Measurements from ENCODE around the gene KSR2.
"Not testable (repeated sequence)": the region's sequence is repeated elsewhere in the genome, so short reads cannot be mapped to it uniquely, and the experiment has no call there.

KSR2 gene

DNA sequence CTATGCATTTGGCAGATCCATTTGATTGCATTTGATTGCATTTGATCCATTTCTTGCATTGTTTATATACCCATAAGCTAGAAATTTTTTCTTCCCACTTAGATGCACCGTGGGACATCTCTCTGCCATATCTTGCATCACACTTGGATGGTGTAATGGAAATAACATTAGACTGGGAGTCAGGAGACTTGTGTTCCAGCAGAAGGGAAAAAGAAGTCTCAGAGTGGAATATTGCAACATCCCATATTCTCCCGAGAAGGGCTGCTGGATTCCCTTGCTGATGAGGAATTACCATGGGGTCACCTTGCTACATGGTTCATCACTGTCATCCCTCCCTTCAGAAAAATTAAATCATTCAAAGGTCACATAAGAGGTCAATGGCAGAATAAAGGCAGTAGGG is 78.1 kb downstream of the KSR2 start:
- no peak for DNase-seq (ENCODE audit: low read depth)

DNA sequence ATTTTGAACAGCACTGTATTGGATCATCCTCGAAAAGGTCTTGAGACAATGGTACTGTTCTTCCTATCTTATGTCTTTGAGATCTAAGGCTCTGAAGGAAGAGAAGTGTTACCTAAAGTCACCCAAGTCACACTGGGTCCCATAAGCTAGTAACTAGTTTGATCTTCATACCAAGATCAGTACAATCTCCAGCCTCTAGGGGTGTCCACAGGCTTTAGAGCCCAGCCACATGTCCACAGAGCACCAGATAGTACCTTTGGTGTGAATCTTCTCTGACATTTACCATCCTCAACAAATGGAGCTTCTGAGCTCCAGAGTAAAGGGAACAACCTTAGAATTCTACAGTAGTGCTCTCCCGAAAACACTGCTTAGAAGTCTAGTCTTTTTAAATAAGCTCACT is 78.7 kb downstream of the KSR2 start:
- no peak for DNase-seq (ENCODE audit: low read depth)

DNA sequence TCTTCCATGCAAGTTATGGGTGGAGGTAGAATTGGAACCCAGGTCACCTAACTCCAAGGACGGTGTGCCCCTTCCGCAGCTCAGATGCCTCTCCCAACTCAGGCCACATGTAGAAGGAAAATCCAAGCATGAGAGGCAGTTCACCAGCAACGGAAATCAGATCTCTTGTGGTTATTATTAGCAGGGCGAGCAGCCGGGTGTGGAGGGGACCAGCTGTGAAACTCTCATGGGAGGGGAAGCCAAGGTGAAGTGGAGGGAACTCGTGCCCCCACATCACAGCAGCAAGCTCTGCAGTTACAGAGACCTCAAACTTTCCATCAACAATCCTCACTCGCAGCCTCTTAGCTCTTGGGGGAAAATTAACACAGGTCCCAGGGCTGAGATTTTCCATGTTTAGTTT is 79.7 kb downstream of the KSR2 start:
- DNase-seq (ENCODE audit: low read depth): no peak

DNA sequence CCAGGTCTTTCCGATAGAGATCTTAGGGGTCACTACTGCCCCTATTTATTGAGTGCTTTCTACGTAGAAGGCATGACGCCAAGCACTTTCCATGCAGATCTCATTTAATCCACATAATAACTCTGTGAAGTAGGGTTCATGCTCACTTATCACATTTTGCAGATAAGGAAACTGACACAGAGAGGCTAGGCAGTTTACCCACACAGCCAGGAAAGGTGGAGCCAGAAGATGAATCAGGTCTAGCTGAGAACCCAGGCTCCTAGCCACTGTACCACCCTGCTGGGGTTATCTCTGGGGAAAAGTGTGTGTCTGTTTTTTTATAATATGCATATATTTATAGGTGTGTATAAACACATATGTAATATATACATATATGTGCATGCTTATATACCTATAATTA is 83.6 kb downstream of the KSR2 start:
- no peak for DNase-seq (ENCODE audit: low read depth)

DNA sequence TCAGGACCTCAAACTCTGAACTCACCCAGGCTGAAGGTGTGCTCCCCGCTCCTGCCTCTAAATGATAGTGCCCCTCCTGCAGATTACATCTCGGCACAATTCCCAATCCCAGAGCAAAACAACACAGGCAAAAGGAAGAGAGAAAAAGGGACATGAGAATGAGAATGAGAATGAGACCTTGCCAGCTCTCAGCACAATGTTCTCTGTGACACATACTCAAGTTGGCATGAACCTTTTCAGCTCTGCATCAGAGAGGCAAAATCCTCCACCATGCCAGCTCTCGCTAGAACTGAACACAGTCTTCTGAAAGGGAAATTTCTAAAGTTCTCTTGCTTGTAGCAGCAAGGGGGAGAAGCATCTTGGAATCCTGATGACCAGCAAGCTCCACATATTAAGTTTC is 84.6 kb downstream of the KSR2 start:
- no peak for DNase-seq (ENCODE audit: low read depth)

DNA sequence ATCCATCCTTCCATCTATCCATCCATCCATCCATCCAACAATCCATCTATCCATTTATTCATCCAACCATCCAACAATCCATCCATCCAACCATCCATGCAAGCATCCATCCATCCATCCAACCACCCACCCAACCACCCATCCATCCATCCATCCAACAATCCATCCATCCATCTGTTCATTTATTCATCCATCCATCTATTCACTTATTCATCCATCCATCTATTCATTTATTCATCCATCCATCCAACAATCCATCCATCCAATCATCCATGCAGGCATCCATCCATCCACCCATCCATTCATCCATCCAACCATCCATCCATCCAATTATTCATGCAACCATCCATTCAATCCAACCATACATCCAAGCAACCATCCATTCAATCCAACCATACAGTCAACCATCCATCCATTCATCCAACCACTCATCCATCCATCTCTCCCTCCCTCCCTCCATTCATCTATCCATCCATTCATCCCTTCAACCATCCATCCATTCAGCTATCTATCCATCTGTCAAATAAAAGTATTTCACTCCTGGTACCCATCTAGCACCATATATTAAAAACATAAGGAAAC is 86.1 kb downstream of the KSR2 start:
- no peak for DNase-seq (ENCODE audit: low read depth)

DNA sequence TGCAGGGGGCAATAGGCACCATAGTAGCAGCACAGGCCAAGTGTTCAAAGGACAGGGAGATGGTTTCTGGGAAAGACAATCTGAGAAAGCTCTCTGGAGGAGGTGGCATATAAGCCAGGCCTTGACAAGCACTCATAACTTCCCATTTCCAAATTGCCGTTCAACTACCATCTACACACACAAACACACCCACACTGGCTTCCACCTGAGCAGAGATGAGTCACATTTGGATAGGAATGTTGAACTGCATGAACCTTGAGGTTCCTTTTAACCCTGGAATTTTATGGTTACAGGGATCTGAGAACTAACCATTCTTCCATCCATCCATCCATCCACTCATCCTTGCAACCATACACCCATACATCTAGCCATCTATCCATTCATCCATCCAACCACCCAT is 86.6 kb downstream of the KSR2 start:
- DNase-seq (ENCODE audit: low read depth): no peak

DNA sequence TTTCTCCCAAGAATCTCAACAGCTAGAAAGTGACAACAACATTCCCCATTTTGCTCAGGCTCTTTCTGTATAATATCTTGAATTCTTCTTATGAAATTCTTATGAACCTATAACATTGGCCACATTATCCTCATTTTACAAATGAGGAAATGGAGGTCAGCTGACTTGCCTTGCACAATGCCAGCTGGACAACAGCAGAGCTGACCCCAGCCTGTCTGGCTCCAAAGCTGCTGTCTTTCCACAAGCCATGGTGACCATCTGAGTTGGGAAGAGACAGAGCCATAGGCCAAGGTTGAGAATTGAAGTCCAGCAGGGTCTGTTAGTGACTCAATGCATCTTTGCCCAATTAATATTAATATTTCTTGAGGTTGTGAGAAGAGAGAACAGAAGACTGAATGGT is 87.3 kb downstream of the KSR2 start:
- DNase-seq (ENCODE audit: low read depth): no peak

DNA sequence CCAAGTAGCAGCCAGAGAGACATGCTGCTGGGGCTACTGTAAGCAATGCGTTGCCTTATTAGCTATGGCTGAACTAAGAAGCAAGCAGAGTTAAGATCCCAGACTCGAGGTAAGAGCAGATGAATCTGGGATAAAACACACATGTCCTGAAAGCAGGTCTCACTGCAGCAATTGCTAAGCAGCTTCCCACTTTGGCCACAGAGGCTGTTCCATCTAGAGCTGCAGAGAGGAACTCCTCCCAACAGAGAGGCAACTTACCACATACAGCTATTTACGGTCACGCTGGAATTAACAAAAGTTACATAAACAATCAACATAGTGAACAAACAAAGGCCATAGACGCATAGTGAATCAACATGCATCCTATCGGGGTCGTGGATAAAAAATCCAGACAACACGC is 90.2 kb downstream of the KSR2 start:
- DNase-seq (ENCODE audit: low read depth): no peak

DNA sequence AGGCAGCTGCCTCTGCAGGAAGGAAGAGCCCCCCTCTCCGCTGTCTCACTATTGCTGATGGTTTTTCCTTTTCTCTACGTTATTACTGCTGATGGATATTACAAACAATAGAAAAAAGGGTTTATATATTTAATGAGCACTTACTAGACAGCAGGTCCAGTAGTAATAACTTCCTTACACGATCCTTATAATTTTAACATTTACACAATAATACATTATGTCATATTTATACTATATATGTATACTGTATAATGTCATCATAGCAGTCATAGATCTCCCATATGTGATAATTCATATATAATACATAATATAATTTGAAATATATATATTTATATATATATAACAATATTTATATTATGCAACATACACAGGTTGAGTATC is 92.4 kb downstream of the KSR2 start:
- DNase-seq (ENCODE audit: low read depth): no peak

DNA sequence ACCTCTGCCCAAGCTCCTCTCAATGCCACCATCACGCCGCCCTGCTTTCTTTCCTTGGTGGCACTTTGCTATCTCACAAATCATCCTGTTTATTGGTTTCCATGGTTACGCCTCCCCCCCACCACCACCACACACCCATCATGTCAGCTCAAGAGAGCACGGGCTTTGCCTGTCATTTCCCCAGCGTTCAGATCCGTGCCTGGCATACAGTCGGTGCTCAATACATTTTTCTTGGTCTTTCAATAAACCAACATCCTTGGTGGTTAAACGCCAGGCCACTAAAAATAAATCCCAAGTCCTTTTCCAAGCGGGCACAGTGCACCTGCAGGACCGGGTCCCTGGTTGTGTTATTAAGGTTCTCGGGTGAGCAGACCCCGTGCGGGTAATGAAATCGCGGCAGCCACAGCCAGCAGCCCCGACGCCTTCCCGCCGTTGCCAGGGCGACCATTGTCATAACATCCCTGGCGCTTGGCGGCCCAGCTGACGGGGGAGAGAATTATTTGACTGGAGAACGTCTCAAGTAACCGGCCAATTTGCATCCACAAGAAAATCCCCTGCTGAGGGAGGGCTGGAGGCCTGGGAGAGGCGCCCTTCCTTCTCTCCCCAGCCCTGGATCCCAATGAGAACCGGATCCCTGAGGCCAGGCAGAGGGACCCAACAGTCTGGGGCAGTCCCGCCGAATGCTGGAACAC is 92.9 kb downstream of the KSR2 start:
- DNase-seq (ENCODE audit: low read depth): no peak

DNA sequence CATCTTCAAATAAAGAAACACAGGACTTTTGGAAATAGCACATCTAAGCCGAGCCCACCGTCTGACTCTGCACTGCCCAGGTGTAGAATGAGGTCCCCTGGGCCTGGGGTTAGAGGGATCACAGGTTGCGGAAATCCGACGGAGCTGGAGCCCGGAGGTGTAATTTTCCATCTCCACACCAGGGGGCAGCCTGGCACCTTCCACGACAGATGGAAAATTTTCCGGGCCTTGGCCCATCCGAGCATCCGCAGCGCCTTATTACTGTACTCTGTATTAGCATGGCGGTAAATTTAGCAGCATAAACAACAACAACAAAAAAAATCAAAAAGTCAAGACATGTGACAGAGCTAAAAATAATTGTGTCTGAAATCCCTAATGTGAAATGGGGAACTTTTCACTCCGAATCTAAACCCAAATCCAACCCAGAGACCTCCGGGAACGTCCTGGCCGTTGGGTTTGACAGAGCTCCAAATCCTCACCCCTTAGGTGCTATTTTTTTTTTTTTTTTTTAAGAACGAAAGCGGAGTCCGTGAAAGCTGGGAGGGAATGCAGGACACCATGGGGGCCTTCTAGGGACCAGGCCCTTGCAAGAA is 93.9 kb downstream of the KSR2 start:
- no peak for DNase-seq (ENCODE audit: low read depth)

DNA sequence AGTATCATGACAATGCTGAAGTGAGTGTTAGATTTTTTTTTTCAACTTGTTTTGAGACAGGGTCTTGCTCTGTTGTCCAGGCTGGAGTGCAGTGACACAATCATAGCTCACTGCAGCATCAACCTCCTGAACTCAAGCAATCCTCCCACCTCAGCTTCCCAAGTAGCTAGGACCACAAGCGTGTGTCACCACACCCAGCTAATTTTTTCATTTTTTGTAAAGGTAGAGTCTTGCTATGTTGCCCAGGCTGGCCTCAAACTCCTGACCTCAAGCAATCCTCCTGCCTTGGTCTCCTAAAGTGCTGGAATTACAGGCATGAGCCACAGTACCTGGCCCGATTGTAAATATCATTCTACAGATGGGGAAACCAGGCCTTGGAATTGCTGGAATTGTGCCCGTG is 94.6 kb downstream of the KSR2 start:
- not testable (repeated sequence) for DNase-seq (ENCODE audit: low read depth)

DNA sequence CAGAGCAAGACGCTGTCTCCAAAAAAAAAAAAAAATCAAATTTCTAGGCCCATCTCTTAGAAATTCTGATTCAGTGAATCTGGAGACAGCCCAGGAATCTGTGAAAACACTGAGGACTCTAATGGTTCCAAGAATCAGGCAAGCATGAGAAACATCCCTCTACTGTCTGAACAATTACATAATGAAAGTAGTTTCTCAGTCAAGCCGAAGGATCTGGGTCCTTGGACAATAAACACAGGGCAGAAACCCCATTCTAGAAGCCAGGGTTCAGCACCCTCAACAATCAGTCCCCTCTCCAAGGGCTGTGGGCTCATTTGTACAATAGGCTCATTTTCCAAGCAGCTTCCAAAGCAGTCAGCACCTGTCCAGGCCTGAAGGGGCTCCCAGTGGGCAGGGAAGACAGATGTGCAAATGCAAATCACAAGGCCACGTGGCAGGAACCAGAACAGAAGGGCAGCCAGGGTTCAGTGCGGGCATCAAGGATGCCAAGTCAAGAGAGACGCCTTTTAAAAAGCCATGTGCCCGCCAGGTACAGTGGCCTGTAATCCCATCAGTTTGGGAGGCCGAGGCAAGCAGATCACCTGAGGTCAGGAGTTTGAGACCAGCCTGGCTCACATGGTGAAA is 96.1 kb downstream of the KSR2 start:
- DNase-seq (ENCODE audit: low read depth): peak; percentile 29

DNA sequence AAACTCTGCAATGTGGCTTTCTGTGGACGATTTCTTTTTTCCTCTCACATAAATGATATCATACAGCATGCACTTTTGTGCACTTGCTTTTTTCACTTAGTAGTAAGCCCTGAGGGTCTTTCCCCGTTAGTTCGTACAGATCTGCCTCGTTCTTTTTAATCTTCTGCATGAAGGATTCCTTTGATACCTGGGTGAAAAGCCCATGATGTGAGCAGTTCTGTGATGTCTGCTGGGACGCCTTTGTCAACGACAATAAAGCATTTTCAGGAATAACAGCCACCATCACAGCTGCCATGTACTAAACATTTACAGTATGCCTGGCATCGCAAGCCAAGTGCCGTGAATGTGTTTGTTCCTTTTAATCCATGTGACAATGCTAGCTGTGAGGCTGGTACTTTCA is 99.2 kb downstream of the KSR2 start:
- no peak for DNase-seq (ENCODE audit: low read depth)

DNA sequence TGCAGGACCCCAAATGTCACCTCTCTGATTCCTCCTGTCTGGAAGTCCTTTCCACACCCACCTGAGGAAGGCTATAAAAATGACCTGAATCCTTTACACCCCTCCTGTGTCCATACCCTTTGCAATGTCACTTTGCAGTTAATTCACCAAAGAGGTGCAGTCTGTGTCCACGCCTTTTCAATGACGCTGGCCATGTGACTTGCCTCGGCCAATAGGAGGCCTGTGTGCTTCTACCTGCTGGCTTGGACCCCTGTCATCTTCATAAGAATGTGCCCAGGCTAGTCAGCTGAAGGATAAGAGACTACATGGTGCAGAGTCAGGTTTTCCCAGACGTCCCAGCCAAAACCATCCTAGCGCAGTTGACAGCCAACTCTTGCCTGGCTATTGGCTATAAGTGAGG is 101.4 kb downstream of the KSR2 start:
- no peak for DNase-seq (ENCODE audit: low read depth)

DNA sequence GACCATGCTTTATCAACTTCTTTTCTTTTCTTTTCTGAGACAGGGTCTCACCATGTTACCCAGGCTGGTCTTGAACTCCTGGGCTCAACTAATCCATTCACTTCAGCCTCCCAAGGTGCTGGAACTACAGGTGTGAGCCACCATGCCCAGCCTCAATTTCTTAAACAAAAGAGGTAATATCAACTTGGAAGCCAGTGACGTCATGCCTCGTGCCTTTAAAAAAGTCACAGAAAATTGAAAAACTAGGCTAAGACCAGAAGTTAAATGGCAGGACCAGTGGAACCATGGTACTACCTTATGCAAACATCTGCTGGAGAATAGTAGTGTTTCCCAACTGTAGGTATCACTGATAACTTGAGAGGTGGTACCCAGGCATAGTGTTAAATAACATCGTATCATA is 103.3 kb downstream of the KSR2 start:
- DNase-seq (ENCODE audit: low read depth): no peak

DNA sequence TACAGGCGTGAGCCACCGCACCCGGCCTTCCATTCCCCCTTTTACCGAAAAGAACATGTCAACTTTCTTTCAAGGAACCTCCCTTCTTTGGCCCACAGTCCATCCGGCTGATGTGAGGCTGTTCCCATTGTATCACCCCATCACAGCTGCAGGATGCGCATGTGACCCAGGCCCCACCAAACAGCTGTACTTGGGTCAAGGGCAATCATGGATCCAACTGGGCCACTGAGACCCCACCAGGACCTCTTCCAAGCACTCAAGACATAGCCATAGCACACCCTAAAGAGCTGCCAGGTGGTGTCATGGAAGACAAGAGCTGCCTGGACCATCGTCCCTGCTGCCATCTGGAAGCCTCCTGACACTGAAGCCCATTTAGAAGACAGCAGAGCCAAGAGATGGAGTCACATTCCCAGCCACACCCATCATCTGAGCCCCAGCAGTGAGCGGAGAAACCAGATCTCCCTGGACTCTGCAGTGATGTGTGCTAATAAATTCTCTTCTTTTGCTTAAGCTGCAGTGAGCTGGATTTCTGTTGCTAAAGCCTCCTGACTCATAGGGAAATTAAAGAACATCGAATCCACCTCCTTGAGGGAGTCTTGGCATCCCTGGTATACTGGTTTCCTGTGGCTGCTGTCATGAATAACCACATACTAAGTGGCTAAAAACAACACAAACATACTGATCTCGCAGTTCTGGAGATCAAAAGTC is 105.6 kb downstream of the KSR2 start:
- DNase-seq (ENCODE audit: low read depth): peak; percentile 76

DNA sequence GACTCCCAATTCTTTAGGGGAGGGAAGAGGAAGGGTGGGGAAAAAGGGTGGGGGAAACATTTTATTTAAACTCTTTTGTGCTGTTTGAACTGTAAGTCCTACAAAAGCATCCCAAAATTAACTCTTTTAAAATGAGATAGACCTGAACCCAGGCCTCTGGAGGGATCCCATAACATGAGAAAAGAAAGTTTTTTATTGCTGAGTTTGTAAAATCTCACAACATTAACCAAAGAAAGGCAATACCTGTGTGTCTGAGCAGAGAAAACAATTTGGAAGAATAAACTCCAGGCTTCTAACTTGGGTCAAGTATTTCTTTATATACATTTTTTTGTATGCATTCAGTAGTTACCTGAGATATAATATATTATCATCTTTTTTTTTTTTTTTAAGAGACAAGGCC is 107.1 kb downstream of the KSR2 start:
- no peak for DNase-seq (ENCODE audit: low read depth)

DNA sequence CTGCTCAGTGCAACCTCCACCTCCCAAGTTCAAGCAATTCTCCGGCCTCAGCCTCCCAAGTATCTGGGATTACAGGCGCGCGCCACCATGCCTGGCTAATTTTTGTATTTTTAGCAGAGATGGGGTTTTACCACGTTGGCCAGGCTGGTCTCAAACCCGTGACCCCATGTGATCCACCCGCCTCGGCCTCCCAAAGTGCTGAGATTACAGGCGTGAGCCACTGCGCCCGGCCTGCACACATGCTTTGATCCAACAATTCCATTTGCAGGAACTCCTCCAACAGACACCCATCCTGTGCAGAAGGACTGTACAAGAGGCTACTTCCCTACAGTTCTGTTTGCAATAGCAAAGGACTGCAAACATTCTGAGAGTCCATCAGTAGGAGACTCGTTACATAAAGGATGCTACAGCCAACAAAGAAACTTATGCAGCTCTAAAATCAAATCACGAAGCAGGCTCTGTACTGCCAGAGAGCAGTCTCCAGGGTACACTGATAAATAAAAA is 108.0 kb downstream of the KSR2 start:
- not testable (repeated sequence) for DNase-seq (ENCODE audit: low read depth)

DNA sequence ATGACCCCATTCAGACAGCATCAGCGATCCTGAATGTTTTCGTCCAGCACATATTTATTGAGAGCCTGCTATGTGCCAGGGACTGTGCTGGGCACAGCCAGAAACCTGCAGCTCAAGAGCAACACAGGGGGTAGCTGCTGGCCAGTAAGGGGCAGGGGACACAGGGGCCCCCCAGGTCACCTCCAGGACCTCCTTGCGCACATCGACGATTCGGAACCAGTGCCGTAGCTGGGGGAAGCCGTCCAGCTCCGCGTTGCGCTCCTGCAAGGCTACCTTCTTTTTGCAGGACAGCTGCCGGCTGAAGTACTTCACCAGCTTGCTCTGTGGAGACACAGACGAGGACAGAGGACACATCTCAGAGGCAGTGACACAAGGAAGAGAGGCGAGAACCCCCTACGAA is 108.7 kb downstream of the KSR2 start:
- no peak for DNase-seq (ENCODE audit: low read depth)

Measured in GM04503 (cell line).